B cell (primary cell): ENCODE results near the gene BHMT2. TPM values are rescaled to one million over a fixed set of nuclear protein-coding genes. Genes with fewer than 3 reads are reported as not detected.

Experiments
- ATAC-seq: fragments of 200-7000 bp; cut with Tn5 transposase; one replicate; pipeline ENCODE4 v1.10.0; 2021; ENCODE audit warnings: low read depth, mild to moderate bottlenecking, moderate number of reproducible peaks, moderate library complexity
- CTCF ChIA-PET: fragments of 350-600 bp; sonication (Branson Sonifier 250); formaldehyde crosslinking; loops from one replicate; lab custom pipeline; 2021; ENCODE audit warnings: antibody characterized with exemption, inconsistent platforms; lab: Charles Lee
- POLR2A ChIA-PET: fragments of 350-600 bp; sonication (Branson Sonifier 250); formaldehyde crosslinking; loops from one replicate; lab custom pipeline; 2021; ENCODE audit warnings: antibody characterized with exemption; lab: Charles Lee
- DNase-seq: peaks from one replicate; pipeline ENCODE4 v3.0.0; 2013
- H2AFZ ChIP-seq: 2 replicates; pipeline ENCODE4 v1.6.1; 2012; ENCODE audit warnings: mild to moderate bottlenecking, low read depth, low read length; ENCODE audit not compliant: insufficient read depth, poor library complexity, severe bottlenecking
- H3K27ac ChIP-seq, 2 donors: 1 replicate in 1 of 2; 2 replicates in 1 of 2; pipeline ENCODE4 v1.5.1; 2012 to 2013; ENCODE audit warnings: low read length in 2 of 2, mild to moderate bottlenecking in 2 of 2, moderate library complexity in 1 of 2
- H3K27me3 ChIP-seq, 4 experiments: fragments of 200-600 bp in 1 of 4; sonication (generic) in 1 of 4; replicated peaks in 1 of 4; 1 replicate in 2 of 4; 2 replicates in 2 of 4; pipeline versions ENCODE4 v1.6.1 to v1.7.0; 2013 to 2016; ENCODE audit warnings: low read length in 3 of 4, mild to moderate bottlenecking in 2 of 4, mixed read lengths in 1 of 4, moderate library complexity in 1 of 4; ENCODE audit not compliant: insufficient read depth in 4 of 4, control insufficient read depth in 3 of 4; ENCODE audit errors: control extremely low read depth in 1 of 4
- H3K36me3 ChIP-seq, 2 experiments: replicated peaks in 1 of 2; 1 replicate in 1 of 2; 2 replicates in 1 of 2; pipeline versions ENCODE4 v1.6.1 to v1.7.1; 2013; ENCODE audit warnings: low read length in 1 of 2; ENCODE audit not compliant: insufficient read depth in 2 of 2, control insufficient read depth in 1 of 2; ENCODE audit errors: control extremely low read depth in 1 of 2, extremely low read depth in 1 of 2
- H3K4me1 ChIP-seq, 2 donors: fragments of 200-600 bp in 1 of 2; sonication (generic) in 1 of 2; 1 replicate in 1 of 2; 2 replicates in 1 of 2; pipeline versions ENCODE4 v1.5.1 to v1.6.1; 2013 to 2017; ENCODE audit warnings: low read length in 2 of 2; ENCODE audit not compliant: control insufficient read depth in 2 of 2, insufficient read depth in 2 of 2
- H3K4me2 ChIP-seq: replicated peaks from 2 replicates; pipeline ENCODE3; 2012; ENCODE audit warnings: mild to moderate bottlenecking, low read depth, low read length; ENCODE audit not compliant: poor library complexity, severe bottlenecking
- H3K4me3 ChIP-seq, 5 experiments: fragments of 200-600 bp in 1 of 5; sonication (generic) in 1 of 5; 1 replicate in 3 of 5; 2 replicates in 2 of 5; pipeline versions ENCODE4 v1.5.1 to v1.7.0; 2011 to 2016; ENCODE audit warnings: low read length in 4 of 5, mild to moderate bottlenecking in 4 of 5, low read depth in 2 of 5, control low read depth in 1 of 5, moderate library complexity in 1 of 5; ENCODE audit not compliant: insufficient read depth in 1 of 5; ENCODE audit errors: control extremely low read depth in 1 of 5, extremely low read depth in 1 of 5
- H3K79me2 ChIP-seq: fragments of 200-600 bp; sonication (generic); one replicate; pipeline ENCODE4 v1.6.0; 2016; ENCODE audit warnings: low read length; ENCODE audit not compliant: control insufficient read depth, insufficient read depth
- H3K9ac ChIP-seq: fragments of 200-600 bp; sonication (generic); 2 replicates; pipeline ENCODE4 v1.6.1; 2017; ENCODE audit warnings: mild to moderate bottlenecking, low read length, moderate library complexity
- H3K9me3 ChIP-seq, 3 donors: one replicate each; pipeline versions ENCODE4 v1.6.1 to v1.7.1; 2013; ENCODE audit warnings: low read length in 2 of 3; ENCODE audit not compliant: control insufficient read depth in 2 of 3, insufficient read depth in 1 of 3; ENCODE audit errors: control extremely low read depth in 1 of 3
- H4K20me1 ChIP-seq: 2 replicates; pipeline ENCODE4 v1.6.0; 2012; ENCODE audit warnings: mild to moderate bottlenecking, low read length; ENCODE audit not compliant: insufficient read depth, control insufficient read depth, poor library complexity, severe bottlenecking
- H3K27ac Mint-ChIP-seq: one replicate; pipeline ENCODE4 v1.8.0; 2021; ENCODE audit warnings: mixed read lengths
- H3K27me3 Mint-ChIP-seq: one replicate; pipeline ENCODE4 v1.8.0; 2021; ENCODE audit warnings: mixed read lengths
- H3K4me1 Mint-ChIP-seq: one replicate; pipeline ENCODE4 v1.8.0; 2021; ENCODE audit warnings: mixed read lengths
- H3K4me3 Mint-ChIP-seq: one replicate; pipeline ENCODE4 v1.8.0; 2021; ENCODE audit warnings: mixed read lengths
- H3K9me3 Mint-ChIP-seq: one replicate; pipeline ENCODE4 v1.8.0; 2022; ENCODE audit warnings: mixed read lengths; ENCODE audit not compliant: insufficient read depth
- EZH2 ChIP-seq: IDR thresholded peaks from 2 replicates; pipeline ENCODE4 v1.6.1; 2012; ENCODE audit warnings: borderline replicate concordance, low read depth, mild to moderate bottlenecking, moderate library complexity, low read length; ENCODE audit not compliant: insufficient read depth, poor library complexity, severe bottlenecking
- WGBS: methylation state at CpG from one replicate; pipeline ENCODE4 v1.1.5; 2013; ENCODE audit warnings: missing lambda C conversion rate; ENCODE audit not compliant: insufficient coverage; 5-methylcytosine and 5-hydroxymethylcytosine counted together
- intact Hi-C: fragments of 100-400 bp; cut with micrococcal nuclease; formaldehyde crosslinking; loops from one replicate; pipeline ENCODE4 v1.10.0; 2022
- polyA plus RNA-seq: library from polyadenylated mRNA; depleted of rRNA; stranded (reverse); fragments of >200 nt; gene quantifications from 2 replicates; pipeline ENCODE4 v1.2.3, GENCODE V29; 2012
- total RNA-seq, 2 donors: library from RNA; stranded (reverse); fragments of 120-200 nt in 1 of 2; gene quantifications; 1 replicate in 1 of 2; 2 replicates in 1 of 2; pipeline versions ENCODE4 v1.2.3 to v1.2.4, GENCODE V29; 2013 to 2022
- TF ChIP-seq, protein P1 (sequence below): fragments of 200-600 bp; IDR thresholded peaks from one replicate; pipeline ENCODE4 v1.8.0; 2022; ENCODE audit warnings: antibody characterized with exemption, mild to moderate bottlenecking

Gene BHMT2
- total and polyA plus RNA-seq, 2 donors (not counting 1 experiment from before 2014, with no cell fraction given): not detected

DNA sequence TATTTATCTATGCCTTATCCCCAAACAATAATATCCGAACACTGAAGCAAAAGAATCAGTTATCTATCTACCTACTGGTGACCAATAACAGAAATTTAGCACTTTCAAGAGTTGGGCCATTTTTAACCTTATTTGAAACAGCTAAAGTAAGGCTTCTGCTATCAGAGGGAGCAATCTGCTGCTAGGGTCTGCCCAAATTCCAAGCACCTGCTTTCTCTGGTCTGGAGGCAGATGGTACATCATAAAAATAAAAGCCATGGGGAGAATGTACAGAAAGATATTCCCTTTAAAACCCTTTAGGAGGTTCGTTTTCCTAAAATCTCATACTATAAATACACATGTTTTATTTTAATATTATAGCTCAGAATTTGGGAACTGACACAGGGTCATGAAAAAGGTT lies 46.8 kb upstream of the BHMT2 start:
- ATAC-seq (no peak), DNase-seq (no peak)
- ChIA-PET CTCF (interaction anchor here (0.6 to 7.4 kb wide), 16 partner anchors 10 to 834 kb away, joined by 3 to 85 read pairs (median 5); partner anchors contain the start of gene ARSB), POLR2A (no interaction called here)
- Histone ChIP-seq H2AFZ (no peak overlapping the region), H3K4me1 (peaks cover 6 to 12% of the 10 kb centered on the region in 2 donors), H4K20me1 (no peaks in the 10 kb centered on the region), H3K4me2 (no peak overlapping the region), H3K4me3 (no peak overlapping the region), H3K9ac (no peak overlapping the region), H3K36me3 (no peaks in the 10 kb centered on the region), H3K27me3 (peaks cover 0 to 18% (median 9%) of the 10 kb centered on the region in 4 experiments), H3K27ac (no peak overlapping the region), H3K79me2 (no peaks in the 10 kb centered on the region), H3K9me3 (no peaks in the 10 kb centered on the region)
- peaks cover 8% of the 10 kb centered on the region for H3K4me1 Mint-ChIP-seq
- TF ChIP-seq, protein P1, sequence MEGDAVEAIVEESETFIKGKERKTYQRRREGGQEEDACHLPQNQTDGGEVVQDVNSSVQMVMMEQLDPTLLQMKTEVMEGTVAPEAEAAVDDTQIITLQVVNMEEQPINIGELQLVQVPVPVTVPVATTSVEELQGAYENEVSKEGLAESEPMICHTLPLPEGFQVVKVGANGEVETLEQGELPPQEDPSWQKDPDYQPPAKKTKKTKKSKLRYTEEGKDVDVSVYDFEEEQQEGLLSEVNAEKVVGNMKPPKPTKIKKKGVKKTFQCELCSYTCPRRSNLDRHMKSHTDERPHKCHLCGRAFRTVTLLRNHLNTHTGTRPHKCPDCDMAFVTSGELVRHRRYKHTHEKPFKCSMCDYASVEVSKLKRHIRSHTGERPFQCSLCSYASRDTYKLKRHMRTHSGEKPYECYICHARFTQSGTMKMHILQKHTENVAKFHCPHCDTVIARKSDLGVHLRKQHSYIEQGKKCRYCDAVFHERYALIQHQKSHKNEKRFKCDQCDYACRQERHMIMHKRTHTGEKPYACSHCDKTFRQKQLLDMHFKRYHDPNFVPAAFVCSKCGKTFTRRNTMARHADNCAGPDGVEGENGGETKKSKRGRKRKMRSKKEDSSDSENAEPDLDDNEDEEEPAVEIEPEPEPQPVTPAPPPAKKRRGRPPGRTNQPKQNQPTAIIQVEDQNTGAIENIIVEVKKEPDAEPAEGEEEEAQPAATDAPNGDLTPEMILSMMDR: no peak
- TF ChIP-seq EZH2: no peak
- no peak overlapping the region for H3K27ac Mint-ChIP-seq
- intact Hi-C loops: loop anchor here (10.0 kb wide), 1 partner anchor 512 kb away; no protein-coding TSS in a partner anchor
- no CpG with 5 or more reads among the region's 2 CpGs for WGBS
- peaks cover 68% of the 10 kb centered on the region for H3K27me3 Mint-ChIP-seq
- no peaks in the 10 kb centered on the region for H3K9me3 Mint-ChIP-seq
- no peak overlapping the region for H3K4me3 Mint-ChIP-seq

- DNase-seq (no peak), ATAC-seq (no peak)
- Histone ChIP-seq H2AFZ (no peak overlapping the region), H3K4me2 (no peak overlapping the region), H3K9me3 (no peaks in the 10 kb centered on the region), H3K4me1 (peaks cover 6 to 12% of the 10 kb centered on the region in 2 donors), H3K9ac (no peak overlapping the region), H4K20me1 (no peaks in the 10 kb centered on the region), H3K36me3 (no peaks in the 10 kb centered on the region), H3K4me3 (no peak overlapping the region), H3K27me3 (peaks cover 0 to 18% (median 9%) of the 10 kb centered on the region in 4 experiments), H3K27ac (no peak overlapping the region), H3K79me2 (no peaks in the 10 kb centered on the region)
- Mint-ChIP-seq H3K4me3 (no peak overlapping the region), H3K27me3 (peaks cover 64% of the 10 kb centered on the region), H3K9me3 (no peaks in the 10 kb centered on the region), H3K4me1 (peaks cover 8% of the 10 kb centered on the region), H3K27ac (no peak overlapping the region)
- intact Hi-C loops: loop anchor here (10.0 kb wide), 1 partner anchor 511 kb away; no protein-coding TSS in a partner anchor
- TF ChIP-seq, protein P1: no peak
- TF ChIP-seq EZH2: no peak
- 80% methylated on average over 1 of the region's 1 CpG for WGBS
- ChIA-PET POLR2A (no interaction called here), CTCF (interaction anchor here (1.1 to 7.4 kb wide), 13 partner anchors 11 to 833 kb away, joined by 3 to 85 read pairs (median 5); partner anchors contain the start of gene ARSB)
Measured at GRCh38 chr5:79023348-79023747, 46.2 kb upstream of the BHMT2 start.
